HG03442 (cell line): Measurements from ENCODE around the gene TBC1D5.
"Not testable (repeated sequence)": the region's sequence is repeated elsewhere in the genome, so short reads cannot be mapped to it uniquely, and the experiment has no call there.

Experiments used
- ATAC-seq: cut with Tn5 transposase; IDR thresholded peaks from one replicate; pipeline ENCODE4 v1.9.1; 2021; ENCODE audit warnings: mild to moderate bottlenecking, moderate library complexity; ENCODE audit not compliant: unreplicated experiment

Gene TBC1D5

DNA sequence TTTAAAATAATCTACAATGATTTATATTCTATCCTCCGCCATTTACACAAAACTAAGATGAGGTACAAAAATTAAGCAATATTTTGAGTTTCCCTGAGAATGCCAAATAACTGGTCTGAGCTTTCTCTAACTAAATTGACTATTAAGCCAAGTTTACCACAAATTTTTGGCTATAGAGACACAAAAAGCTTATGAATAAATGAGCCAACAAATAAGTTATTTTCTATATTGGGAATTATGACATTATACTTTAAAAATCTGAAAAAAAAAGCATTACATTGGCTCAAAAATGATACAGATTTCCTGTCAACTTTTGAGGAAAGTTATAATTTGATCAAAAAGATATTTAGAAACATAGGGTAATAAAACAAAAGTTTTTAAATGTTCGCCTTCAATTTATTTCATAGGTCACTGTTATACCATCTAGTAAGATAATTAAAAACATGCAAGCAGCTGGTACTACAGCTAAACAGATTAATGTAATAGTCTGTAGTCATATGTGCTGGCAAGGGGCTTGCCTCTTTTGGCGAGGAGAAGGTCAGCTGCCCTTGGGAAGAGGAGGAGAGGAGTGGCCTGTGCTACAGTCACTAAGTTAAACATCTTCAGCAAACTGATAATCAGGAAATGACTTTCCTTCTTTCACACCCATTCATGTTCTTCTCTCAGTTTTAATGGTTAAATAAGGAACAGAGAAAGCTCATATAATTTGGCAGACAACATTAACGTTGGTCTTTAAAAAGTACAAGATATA is 318.5 kb downstream of the TBC1D5 start:
- ATAC-seq: peak; percentile 73

GRCh38 chr3:17422636-17423035 is 319.8 kb downstream of the TBC1D5 start:
- ATAC-seq: no peak

- no peak for ATAC-seq
These were observed 321.8 kb downstream of the TBC1D5 start for GRCh38 chr3:17420668-17421067.

DNA sequence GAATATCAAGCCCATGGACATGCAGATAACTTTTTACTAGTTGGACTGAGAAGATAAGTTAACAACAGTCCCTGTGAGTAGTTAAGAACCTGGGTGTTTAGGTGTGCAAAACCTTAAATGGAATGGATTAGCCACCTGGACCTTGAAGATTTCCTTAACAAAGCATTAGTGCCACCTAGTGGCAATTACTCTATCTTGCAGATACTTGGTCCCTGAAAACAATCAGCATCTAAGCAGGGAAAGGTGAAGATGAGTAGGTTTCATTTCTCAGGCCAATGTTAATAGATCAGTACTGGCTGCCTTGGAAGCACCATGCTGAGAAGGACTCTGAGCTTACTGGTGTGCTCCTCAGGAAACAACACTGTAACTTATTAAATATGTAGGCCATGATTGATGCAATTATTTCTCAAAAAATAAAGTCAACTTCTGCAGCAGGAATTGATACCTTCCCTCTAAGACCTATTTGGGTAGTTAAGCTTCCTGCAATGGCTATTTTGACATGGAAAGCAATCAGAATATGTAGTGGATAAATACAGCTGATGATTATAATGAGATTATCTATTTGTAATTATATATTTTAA is 329.4 kb downstream of the TBC1D5 start:
- peak; percentile 96 for ATAC-seq

DNA sequence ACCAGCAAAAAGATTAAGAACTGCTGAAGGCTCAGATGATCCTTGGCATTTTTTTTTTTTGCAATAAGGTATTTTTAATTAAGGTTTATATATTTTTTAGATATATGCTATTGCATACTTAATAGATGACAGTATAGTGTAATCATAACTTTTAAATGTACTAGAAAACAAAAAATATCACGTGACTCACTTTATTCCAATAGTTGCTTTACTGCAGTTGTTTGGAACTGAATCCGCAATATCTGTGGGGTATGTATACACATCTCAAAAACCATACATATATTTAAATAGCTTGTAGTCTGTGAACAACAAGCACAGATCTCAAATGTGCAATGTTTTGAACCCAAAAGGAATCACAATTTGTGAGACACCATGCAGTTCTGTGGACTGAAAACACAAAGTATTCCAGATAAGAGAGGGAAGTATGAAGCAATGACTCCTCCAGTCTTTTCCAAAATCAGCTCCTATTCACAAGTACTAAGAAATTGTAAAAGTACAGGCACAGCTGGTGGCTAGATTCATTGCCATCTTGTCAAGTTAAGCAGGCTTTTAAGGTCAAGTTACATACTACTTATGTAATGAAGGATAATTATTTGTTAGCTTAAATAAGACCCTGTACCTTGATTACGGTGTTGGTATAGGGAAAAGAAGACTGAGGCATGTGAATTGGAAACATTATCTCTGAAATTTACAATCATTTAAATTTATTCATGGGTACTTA is 331.1 kb downstream of the TBC1D5 start:
- ATAC-seq: no peak

DNA sequence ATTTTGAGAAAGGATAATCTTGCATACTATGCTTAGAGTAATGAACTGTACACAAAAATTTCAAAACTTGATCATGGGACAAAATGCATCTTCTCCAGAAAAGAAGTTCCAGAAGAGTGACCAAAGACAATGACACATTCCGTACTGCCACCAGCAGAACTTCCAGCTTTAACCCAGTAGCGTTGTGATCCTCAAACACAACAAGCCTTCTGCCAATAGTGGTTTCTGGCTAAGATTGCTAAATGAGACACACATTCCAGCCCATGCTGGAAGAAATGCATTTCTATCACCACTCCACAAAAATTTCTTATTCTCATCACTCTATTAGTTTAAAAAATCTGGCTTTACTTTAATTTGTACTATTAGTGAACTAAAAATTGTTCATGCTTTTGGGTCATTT is 334.9 kb downstream of the TBC1D5 start:
- no peak for ATAC-seq

- no peak for ATAC-seq
These were observed 337.9 kb downstream of the TBC1D5 start for GRCh38 chr3:17404548-17404947.

- ATAC-seq: no peak
These were observed 340.0 kb downstream of the TBC1D5 start for GRCh38 chr3:17402442-17402841.

DNA sequence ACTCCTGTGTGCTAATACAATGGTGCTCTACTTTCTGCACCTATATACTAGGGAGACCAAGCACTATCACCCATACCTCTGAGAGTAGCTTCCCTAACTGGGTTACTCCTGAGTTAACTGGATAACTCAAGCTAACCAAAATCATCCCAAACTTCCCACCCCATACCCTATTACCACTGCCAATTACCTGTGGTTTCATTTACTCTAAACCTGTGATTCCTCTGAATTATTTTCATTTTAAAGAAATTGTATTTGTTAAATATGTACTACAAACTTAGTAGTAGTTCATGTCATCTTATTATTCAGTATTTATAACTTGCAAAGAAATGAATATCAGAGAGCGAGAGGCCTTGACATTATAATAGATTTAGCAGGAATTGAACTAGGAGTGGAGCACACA is 340.5 kb downstream of the TBC1D5 start:
- ATAC-seq: no peak

DNA sequence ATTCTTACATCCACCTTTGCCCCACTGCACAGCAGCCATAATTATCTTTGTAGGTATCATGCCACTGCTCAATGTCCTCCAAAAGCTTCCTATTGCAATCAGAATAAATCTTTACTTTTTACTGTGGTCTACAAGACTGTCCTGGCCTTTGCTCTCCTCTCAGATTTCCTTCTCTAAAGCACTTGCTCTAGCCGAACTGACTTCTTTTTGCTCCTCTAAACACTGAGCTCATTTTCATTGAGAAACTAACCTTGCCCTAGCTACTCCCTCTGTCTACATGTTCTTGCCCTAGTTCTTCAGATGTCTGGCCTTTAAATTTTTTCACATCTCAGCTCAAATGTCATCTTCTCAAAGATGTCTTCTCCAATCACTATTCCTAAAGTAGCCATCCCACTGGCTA is 342.8 kb downstream of the TBC1D5 start:
- ATAC-seq: peak; percentile 31

DNA sequence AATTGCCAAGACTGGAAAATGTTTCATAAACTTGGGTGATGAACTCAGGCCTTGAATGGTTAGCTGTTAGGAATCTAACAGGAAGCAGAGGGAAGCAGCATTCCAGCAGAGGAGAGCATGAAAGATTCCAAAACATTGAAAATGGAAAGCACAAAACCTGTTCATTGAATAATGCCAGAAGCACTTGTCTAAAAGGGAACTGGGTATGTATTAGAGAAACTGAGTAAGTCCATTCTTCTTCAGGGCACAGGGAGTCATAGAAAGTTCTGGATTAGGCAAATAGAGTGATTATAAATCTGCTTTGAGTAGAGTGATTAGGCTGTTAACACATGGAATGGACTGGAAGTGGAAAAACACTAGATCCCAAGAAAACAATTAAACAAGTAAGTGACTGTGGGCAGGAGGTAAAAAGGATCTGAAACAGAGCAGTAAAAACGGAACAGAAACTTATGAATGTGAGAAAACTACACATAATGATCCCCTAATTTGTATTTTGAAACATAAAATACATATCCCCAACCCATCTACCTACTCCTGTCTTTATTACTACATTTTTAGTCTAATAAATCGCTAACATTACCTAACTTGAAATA is 343.4 kb downstream of the TBC1D5 start:
- ATAC-seq: peak; percentile 98

GRCh38 chr3:17396036-17396435 is 346.4 kb downstream of the TBC1D5 start:
- ATAC-seq: no peak

DNA sequence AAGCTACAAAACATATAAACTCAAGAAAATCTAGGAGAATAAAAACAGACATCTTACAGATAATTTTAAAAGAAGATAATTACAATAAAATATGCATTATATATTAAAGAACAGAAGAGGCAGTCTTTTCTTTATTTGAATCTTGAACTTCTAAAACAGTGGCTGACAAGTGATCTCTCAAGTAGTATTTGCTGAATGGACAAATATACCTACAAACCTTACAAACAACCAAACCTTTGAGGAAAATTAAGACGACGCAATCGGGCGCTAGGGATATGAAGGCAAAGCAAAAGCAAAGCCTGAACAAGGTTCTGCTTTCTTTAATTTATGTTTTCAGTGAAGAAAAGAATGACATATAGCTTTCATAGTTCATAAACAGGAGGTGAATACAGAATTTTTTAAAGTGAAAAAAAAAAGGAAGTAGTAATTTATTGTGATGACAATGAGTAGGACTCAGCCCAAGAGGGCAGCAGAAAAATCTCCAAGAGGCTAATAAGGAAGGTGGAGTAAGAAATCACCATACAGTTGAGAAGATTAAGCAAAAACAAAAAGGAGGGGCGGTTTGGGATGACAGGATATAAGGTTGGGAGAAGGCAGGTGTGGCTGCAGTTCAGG is 347.8 kb downstream of the TBC1D5 start:
- no peak for ATAC-seq

DNA sequence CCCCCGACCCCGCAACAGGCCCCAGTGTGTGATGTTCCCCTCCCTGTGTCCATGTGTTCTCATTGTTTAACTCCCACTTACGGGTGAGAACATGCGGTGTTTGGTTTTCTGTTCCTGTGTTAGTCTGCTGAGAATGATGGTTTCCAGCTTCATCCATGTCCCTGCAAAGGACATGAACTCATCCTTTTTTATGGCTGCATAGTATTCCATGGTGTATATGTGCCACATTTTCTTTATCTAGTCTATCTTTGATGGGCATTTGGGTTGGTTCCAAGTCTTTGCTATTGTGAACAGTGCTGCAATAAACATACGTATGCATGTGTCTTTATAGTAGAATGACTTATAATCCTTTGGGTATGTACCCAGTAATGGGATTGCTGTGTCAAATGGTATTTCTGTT is 349.9 kb downstream of the TBC1D5 start:
- not testable (repeated sequence) for ATAC-seq

- ATAC-seq: no peak
These were observed 351.6 kb downstream of the TBC1D5 start for GRCh38 chr3:17390785-17391184.

DNA sequence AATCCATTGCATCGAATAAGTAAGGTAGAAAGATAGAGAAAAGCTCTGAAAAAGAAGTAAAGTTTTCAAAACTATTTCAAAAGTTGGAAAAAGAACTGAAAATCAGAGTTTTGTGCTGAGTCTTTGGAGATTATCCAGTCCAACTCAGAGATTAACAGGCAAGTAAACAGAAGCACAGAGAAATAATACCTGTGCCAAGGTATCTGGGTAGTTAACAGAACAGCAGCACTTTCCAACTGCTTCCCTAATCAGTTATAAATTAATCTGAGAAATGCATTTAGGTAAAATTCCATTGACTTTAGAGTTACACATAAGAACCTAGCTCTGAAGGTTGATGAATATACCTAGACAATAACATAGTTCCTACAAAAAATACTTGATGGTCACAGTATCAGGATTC is 355.3 kb downstream of the TBC1D5 start:
- ATAC-seq: no peak

DNA sequence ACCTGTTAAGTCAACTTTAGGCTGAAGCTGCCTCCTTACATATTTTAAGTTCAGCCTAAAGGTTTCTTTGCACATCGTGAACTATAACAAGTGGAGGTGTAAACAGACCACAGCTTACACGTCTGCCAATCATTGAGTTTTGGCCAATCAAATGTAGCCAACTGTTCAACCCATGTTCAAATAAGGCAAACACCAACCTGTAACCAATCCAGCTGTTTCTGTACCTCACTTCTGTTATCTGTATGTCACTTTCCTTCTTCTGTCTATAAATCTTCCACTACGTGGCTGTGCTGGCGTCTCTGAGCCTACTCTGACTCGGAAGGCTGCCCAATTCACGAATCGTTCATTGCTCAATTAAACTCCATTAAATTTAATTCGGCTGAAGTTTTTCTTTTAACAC is 356.0 kb downstream of the TBC1D5 start:
- ATAC-seq: no peak

DNA sequence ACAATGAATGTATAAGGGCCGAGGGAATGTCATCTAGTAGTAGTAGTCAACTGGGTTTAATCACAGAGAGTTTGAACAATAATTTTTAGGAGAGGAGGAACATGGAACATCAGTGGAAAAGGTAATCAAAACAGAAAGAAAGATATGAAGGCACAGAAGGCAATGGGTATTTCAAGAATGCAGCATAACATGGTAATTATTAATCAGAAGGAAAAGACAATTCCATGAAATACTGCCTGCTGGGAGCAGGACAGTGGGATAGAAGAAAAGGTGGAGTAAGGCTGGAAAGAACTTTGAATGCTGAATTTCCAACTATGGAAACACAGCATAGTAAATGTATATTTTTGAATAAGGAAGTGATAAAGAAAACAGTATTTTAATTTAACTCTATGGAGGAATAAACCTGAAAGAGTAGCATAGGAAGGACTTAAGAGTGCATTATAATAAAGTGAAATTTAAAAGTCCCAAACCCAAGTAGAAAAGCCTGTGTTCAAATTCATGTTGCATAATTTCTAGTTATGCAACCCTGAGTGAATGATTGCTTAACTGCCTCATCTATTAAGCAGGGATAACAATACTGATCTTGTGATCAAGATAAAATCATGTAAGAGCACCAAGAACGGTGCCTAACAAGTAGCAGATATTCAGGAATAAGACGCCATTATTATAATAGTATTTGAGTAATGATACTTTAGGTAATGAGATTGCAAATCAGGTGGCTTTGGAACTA is 357.7 kb downstream of the TBC1D5 start:
- ATAC-seq: no peak

- no peak for ATAC-seq
These were observed 369.1 kb downstream of the TBC1D5 start for GRCh38 chr3:17373304-17373703.

DNA sequence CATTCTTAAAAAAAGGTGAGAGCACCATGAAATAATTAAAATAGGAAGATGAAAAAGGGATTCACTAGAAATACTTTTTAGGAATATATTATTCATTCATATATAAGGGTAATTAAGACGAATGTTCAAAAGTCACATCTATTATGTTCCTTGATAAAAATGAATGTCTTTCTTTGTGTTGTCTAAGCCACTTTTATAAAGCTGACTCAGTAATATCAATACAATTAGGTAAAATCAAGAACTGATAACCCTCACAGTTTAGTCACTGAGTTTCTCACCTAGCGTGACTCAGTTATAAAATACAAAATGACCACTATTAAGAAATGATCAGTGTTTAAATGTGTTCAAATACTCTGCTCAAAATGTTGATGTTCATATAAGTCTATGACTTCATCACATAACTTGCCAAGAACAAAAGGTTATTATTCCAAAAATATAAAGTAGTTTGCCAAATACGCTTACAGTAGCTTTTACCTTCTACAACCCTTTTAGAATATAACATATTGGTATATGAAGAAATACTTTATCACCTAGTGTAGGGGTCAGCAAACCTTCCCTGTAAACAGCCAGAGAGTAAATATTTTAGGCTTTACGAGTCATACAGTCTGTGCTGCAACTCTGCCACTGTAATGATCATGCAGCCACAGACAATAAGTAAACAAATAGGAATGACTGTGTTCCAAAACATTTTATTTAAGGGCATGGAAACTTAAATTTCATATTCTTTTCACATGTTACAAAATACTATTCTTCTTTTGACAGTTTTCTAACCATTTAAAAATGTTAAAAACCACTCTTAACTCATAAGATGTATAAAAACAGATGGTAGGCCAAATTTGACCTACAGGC is 369.8 kb downstream of the TBC1D5 start:
- ATAC-seq: no peak
